GM13977 (cell line): ENCODE measurements around the gene RNF175.

Experiments
- DNase-seq: peaks from one replicate; pipeline ENCODE4 v3.0.0; 2012; ENCODE audit warnings: low spot score
- CTCF ChIP-seq: IDR thresholded peaks from 2 replicates; pipeline ENCODE4 v1.5.1; 2012; ENCODE audit warnings: mild to moderate bottlenecking, control low read depth; ENCODE audit not compliant: insufficient read depth; ENCODE audit errors: extremely low read depth, missing control alignments
- in situ Hi-C: fragments of 300-500 bp; cut with MboI; formaldehyde crosslinking; loops from one replicate; pipeline ENCODE4 v1.12.0; 2022; ENCODE audit warnings: low sequenced_read_pairs, low pct_unique_long_range_greater_than_20kb, mixed read lengths, inconsistent platforms; ENCODE audit not compliant: unreplicated experiment

The RNF175 gene

GRCh38 chr4:153759407-153760316, at the start of gene RNF175:
RNF175 (minus strand) TSS chr4:153760024; CDS start chr4:153759862, 162 bp downstream.
- no peak for DNase-seq
- TF ChIP-seq CTCF, result no peak
- in situ Hi-C loops, result loop anchor here (10.0 to 25.0 kb wide), 2 partner anchors 125 to 422 kb away; partner anchors contain the start of gene MND1

DNA sequence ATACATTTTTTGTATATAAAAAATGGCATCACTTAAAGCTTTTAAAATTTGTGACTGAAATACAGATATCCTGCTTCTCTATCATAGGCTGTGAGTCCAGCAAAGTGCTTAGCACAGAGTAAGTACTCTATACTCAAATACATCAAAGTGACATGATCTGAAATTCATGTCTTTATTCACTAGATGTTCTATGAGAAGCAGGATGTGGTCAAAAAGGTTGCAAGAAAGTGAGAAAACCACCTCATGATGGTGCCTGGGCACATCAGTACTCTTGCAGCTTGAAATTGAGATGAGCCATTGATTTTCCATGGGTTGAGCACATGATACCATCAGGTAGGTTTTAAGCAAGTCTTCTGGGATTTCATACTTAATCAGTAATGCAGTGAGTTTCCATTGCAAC, 49.5 kb upstream of the RNF175 start:
- TF ChIP-seq CTCF, result no peak
- DNase-seq, result no peak
- in situ Hi-C loops, result no loop called here

GRCh38 chr4:153808175-153808574, 48.4 kb upstream of the RNF175 start:
- TF ChIP-seq CTCF, result no peak
- in situ Hi-C loops, result no loop called here
- DNase-seq, result no peak

DNA sequence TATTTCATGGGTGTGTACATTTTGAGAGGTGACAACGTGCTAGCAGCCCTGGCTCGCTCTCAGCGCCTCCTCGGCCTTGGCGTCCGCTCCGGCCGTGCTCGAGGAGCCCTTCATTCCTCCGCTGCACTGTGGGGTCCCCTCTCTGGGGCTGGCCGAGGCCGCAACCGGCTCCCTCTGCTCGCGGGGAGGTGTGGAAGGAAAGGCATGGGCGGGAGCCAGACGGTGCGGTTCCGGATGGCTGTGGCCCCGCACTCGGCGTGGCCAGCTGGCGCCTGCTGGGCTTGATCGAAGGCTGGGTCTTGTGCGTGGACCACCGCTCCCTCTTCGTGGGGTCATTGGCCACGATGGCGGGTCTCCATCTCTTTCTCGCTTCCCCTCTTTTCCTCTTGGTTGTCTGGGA, 46.2 kb upstream of the RNF175 start:
- no peak for TF ChIP-seq CTCF
- DNase-seq, result no peak
- in situ Hi-C loops, result no loop called here

DNA sequence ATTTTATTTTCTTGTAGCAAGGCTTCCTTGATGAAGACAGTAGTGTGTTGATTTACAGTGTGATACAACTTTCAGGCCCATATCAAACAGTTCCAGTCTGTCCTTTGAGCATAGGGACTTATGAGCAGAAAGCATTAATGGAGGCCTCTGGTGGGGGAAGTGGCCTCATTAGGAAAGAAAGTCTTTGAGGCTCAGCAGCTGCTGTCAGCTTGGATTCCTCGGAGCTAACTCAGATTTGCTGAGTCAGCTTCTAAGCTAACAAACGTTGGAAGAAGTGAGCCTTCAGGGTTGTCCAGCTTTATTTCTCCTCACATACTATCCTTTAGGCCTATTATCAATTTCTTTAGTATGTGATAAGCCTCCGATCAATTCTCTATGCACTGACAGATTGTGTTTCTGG, 44.9 kb upstream of the RNF175 start:
- in situ Hi-C loops, result no loop called here
- DNase-seq, result no peak
- TF ChIP-seq CTCF, result no peak

GRCh38 chr4:153799694-153800074, 39.9 kb upstream of the RNF175 start:
- no peak for DNase-seq
- no peak for TF ChIP-seq CTCF
- in situ Hi-C loops, result no loop called here
